ENCODE data around the gene RAB9B.

DNA sequence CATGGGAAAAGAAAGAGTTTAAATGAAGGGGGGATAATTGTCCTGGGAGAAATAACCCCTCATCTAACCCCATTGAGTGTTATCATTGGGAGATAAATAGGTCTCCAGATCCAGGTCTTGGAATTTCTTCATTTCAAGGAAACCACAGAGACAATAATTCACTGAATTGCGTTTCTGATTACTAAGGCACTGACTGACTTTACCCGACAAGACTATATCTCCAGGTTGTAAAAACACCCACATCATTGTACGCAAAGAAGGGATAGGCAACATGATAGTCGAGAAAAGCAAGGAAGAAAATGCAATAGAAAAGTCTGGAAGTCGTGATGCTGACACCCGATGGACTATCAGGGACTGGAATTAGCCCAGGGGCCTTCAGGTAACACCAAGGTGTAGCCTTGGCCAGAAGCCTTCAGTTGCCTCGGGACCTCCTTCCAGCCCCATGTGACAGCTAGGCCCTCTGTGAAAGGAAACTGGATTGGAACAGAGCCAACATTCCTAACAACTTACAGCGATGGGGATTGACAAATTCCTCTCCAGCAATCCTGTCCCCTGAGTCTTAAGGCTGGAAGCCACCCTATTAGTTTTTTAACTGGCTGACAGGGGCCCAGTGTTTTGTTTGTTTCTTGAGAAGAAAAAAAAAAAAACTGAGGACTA lies 46.5 kb upstream of the RAB9B start:
- TF ChIP-seq POLR2AphosphoS5 (IDR thresholded peaks at IDR 0.05) (no peak), POLR2A (IDR thresholded peaks at IDR 0.05) (no peak)
- TF ChIP-seq, protein P1, sequence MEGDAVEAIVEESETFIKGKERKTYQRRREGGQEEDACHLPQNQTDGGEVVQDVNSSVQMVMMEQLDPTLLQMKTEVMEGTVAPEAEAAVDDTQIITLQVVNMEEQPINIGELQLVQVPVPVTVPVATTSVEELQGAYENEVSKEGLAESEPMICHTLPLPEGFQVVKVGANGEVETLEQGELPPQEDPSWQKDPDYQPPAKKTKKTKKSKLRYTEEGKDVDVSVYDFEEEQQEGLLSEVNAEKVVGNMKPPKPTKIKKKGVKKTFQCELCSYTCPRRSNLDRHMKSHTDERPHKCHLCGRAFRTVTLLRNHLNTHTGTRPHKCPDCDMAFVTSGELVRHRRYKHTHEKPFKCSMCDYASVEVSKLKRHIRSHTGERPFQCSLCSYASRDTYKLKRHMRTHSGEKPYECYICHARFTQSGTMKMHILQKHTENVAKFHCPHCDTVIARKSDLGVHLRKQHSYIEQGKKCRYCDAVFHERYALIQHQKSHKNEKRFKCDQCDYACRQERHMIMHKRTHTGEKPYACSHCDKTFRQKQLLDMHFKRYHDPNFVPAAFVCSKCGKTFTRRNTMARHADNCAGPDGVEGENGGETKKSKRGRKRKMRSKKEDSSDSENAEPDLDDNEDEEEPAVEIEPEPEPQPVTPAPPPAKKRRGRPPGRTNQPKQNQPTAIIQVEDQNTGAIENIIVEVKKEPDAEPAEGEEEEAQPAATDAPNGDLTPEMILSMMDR (IDR thresholded peaks at IDR 0.05) = no peak

Data from sigmoid colon (tissue), 4 donors.